Prostate gland (tissue), 2 donors: ENCODE measurements around the gene ATF7IP2. TPM values are rescaled to one million over a fixed set of nuclear protein-coding genes. Genes with fewer than 3 reads are reported as not detected.

ENCODE experiments used
- DNase-seq: peaks from one replicate; pipeline ENCODE4 v3.0.0-alpha.2; 2019; ENCODE audit warnings: low spot score
- H3K27ac ChIP-seq, 2 donors: fragments of 200-600 bp; sonication (generic); 2 replicates each; pipeline ENCODE4 v1.5.1; 2017 to 2019
- H3K27me3 ChIP-seq: fragments of 200-600 bp; sonication (generic); replicated peaks from 2 replicates; pipeline ENCODE4 v1.5.1; 2019; ENCODE audit not compliant: insufficient read depth
- H3K36me3 ChIP-seq, 2 donors: fragments of 200-600 bp; sonication (generic); 1 replicate in 1 of 2; 2 replicates in 1 of 2; pipeline versions ENCODE4 v1.5.1 to v1.8.1; 2017 to 2019
- H3K4me1 ChIP-seq: fragments of 200-600 bp; sonication (generic); replicated peaks from 2 replicates; pipeline ENCODE4 v1.5.1; 2019
- H3K4me3 ChIP-seq, 2 donors: fragments of 200-600 bp; sonication (generic); 2 replicates each; pipeline ENCODE4 v1.5.1; 2017 to 2019
- H3K9me3 ChIP-seq: fragments of 200-600 bp; sonication (generic); 2 replicates; pipeline ENCODE4 v1.5.1; 2017
- CTCF ChIP-seq, 4 experiments: fragments of 200-600 bp in 2 of 4; fragments of 450-650 bp in 2 of 4; sonication (generic) in 2 of 4; IDR thresholded peaks; 1 replicate in 3 of 4; 2 replicates in 1 of 4; pipeline ENCODE4 v1.5.1; 2016 to 2019; ENCODE audit warnings: antibody characterized with exemption in 4 of 4, mild to moderate bottlenecking in 2 of 4, moderate library complexity in 2 of 4
- POLR2A ChIP-seq: fragments of 450-650 bp; IDR thresholded peaks from one replicate; pipeline ENCODE4 v1.6.1; 2016; ENCODE audit warnings: antibody characterized with exemption, mild to moderate bottlenecking
- POLR2AphosphoS5 ChIP-seq: sonication (generic); formaldehyde crosslinking; IDR thresholded peaks from one replicate; pipeline ENCODE4 v1.6.1; 2017; ENCODE audit warnings: antibody characterized with exemption
- WGBS: methylation state at CpG from one replicate; pipeline ENCODE4 v1.1.5; 2018; 5-methylcytosine and 5-hydroxymethylcytosine counted together
- intact Hi-C: fragments of 100-400 bp; cut with DNase I; formaldehyde crosslinking; loops from one replicate; pipeline ENCODE4 v1.14.2; 2022
- total RNA-seq, 2 donors: library from RNA; depleted of rRNA; stranded (reverse); fragments of >200 nt; gene quantifications; one replicate each; pipeline ENCODE4 v1.1.0, GENCODE V29; 2016

The ATF7IP2 gene
- total RNA-seq, 2 donors from 2014 or later, result 1.2 to 94.3 TPM

- H3K9me3 ChIP-seq, result no peaks in the 10 kb centered on the region
- no peaks in the 10 kb centered on the region for H3K4me1 ChIP-seq
Observed at GRCh38 chr16:10493276-10493675, 107.4 kb downstream of the ATF7IP2 start.

GRCh38 chr16:10494343-10495030, 108.6 kb downstream of the ATF7IP2 start:
- Histone ChIP-seq H3K4me3 (no peak overlapping the region), H3K36me3 (no peaks in the 10 kb centered on the region), H3K27ac (no peak overlapping the region), H3K4me1 (no peaks in the 10 kb centered on the region), H3K9me3 (no peaks in the 10 kb centered on the region), H3K27me3 (no peaks in the 10 kb centered on the region)
- intact Hi-C loops, result no loop called here
- TF ChIP-seq POLR2AphosphoS5 (no peak), POLR2A (no peak), CTCF (IDR thresholded peaks at IDR 0.05) (no peak)
- 97% methylated on average over 5 of the region's 5 CpGs for WGBS
- no peak for DNase-seq

More at GRCh38 chr16:10493276-10493675, 107.4 kb downstream of the ATF7IP2 start:
- no peak for TF ChIP-seq POLR2AphosphoS5
- no peak for TF ChIP-seq POLR2A
- no peak for TF ChIP-seq CTCF (IDR thresholded peaks at IDR 0.05)
- Histone ChIP-seq H3K36me3 (no peaks in the 10 kb centered on the region), H3K27ac (no peak overlapping the region), H3K27me3 (no peaks in the 10 kb centered on the region), H3K4me3 (no peak overlapping the region)
- intact Hi-C loops, result no loop called here
- no peak for DNase-seq
- WGBS, result 94% methylated on average over 8 of the region's 8 CpGs

GRCh38 chr16:10495031-10495345, 109.1 kb downstream of the ATF7IP2 start:
- H3K36me3 ChIP-seq, result no peaks in the 10 kb centered on the region
- no peaks in the 10 kb centered on the region for H3K27me3 ChIP-seq
- TF ChIP-seq POLR2A, result no peak
- TF ChIP-seq CTCF (IDR thresholded peaks at IDR 0.05), result no peak
- TF ChIP-seq POLR2AphosphoS5, result no peak
- intact Hi-C loops, result no loop called here
- WGBS, result 94% methylated on average over 6 of the region's 6 CpGs
- no peak for DNase-seq
- H3K4me1 ChIP-seq, result no peaks in the 10 kb centered on the region
- H3K4me3 ChIP-seq, result no peak overlapping the region
- no peaks in the 10 kb centered on the region for H3K9me3 ChIP-seq
- no peak overlapping the region for H3K27ac ChIP-seq

- DNase-seq, result no peak
- intact Hi-C loops, result no loop called here
- Histone ChIP-seq H3K9me3 (no peaks in the 10 kb centered on the region), H3K27me3 (no peaks in the 10 kb centered on the region), H3K4me1 (no peaks in the 10 kb centered on the region), H3K36me3 (no peaks in the 10 kb centered on the region), H3K27ac (no peak overlapping the region), H3K4me3 (no peak overlapping the region)
- 89% methylated on average over 13 of the region's 13 CpGs for WGBS
- TF ChIP-seq CTCF (IDR thresholded peaks at IDR 0.05) (no peak), POLR2A (no peak), POLR2AphosphoS5 (no peak)
Observed at GRCh38 chr16:10497132-10498101, 111.6 kb downstream of the ATF7IP2 start.
